ENCODE measurements around the gene ZMYND8.
"Not testable (repeated sequence)": the region's sequence is repeated elsewhere in the genome, so short reads cannot be mapped to it uniquely, and the experiment has no call there.

Gene ZMYND8

DNA sequence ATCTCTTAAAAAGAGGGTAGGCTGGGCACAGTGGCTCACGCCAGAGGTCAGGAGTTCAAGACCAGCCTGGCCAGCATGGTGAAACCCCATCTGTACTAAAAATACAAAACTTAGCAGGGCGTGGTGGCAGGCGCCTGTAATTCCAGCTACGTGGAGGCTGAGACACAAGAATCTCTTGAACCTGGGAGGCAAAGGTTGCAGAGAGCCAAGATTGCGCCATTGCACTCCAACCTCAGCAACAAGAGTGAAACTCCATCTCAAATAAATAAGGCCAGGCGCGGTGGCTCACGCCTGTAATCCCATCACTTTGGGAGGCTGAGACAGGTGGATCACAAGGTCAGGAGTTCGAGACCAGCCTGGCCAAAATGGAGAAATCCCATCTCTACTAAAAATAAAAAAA is 48.9 kb downstream of the ZMYND8 start:
- not testable (repeated sequence) for DNase-seq

DNA sequence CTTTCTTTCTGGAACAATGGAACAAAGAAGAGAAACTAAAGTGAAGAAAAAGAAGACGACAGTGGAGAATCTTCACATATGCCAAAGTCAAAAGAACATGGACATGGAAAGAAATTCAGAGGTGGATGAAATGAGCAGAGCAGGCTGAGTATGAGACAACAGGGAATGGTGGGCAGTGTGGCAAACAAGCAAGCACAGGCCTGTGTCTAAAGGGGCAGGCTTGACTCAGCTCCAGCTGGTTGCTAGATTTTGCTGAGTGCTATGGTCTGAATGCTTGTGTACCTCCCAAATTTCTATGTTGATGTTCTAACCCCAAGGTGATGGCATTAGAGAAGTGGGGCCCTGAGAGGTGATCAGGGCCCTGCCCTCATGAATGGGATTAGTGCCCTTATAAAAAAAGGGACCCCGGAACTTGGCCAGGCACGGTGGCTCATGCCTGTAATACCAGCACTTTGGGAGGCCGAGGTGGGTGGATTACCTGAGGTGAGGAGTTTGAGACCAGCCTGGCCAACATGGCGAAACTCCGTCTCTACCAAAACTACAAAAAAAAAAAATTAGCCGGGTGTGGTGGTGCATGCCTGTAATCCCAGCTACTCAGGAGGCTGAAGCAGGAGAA is 49.6 kb downstream of the ZMYND8 start:
- no peak for DNase-seq

DNA sequence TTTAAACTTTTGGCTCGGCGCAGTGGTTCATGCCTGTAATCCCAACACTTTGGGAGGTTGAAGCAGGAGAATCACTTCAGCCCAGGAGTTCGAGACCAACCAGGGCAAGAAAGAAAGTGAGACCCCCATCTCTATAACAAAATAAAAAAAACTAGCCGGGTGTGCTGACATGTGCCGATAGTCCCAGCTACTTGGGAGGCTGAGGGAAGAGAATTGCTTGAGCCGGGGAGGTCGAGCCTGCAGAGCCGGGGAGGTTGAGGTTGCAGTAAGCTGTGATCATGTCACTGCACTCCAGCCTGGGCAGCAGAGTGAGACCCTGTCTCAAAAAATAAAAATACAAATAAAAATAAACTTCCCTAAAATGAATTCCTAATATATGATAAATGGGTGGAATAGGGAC is 50.4 kb downstream of the ZMYND8 start:
- DNase-seq: no peak

DNA sequence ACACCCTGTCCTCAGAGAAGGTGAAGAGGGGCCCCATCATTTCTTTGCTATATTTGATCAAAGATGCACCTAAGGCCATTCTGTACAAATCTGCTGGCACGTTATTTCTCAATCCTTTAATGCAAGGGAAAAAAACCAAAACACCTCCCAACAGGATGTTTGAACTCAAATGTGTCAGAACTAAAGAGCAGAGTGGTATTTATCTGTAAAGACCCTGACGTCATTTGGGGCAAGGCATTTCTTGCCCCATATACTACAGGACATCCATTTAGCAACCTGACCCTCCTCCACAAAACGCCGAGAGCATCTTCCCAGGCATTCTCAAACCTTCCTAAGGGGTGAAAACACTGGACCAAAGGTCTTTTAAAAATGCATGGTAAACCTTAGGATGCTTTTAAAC is 50.8 kb downstream of the ZMYND8 start:
- no peak for DNase-seq

DNA sequence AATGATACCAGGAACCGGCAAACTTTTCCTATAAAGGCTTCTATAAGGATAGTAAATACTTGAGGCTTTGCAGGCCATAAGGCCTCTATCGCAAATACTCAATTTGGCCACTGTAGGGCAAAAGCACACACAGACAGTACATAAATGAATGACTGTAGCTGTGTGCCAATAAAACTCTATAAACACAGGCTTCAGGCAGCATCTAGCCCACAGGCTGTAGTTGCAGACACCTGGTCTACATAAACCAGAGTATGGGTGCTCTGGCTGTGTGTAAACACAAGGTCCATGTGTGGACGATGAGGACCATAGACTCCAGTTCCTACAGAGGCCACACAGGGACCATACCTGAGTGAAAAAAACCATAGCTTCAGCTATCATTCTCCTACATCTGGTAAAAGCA is 52.2 kb downstream of the ZMYND8 start:
- DNase-seq: no peak

DNA sequence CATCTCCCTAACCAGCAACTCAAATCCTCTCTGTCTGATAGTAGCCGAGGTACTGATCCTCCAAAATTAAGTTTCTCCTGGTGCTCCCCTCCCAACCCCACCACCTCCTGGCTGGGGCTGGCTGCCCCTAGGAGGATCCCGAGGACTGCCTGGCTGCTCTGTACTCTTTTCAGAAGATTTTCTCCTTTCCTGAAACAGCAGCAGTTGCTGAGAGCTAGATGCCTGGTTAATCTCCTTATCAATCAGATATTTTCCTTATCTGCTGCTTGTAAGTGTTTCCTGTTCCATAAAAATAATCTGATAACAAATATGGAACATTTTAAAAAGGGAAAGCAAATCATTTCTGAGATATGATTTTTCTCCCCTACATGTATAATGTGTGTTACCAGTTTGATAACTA is 52.8 kb downstream of the ZMYND8 start:
- DNase-seq: no peak

DNA sequence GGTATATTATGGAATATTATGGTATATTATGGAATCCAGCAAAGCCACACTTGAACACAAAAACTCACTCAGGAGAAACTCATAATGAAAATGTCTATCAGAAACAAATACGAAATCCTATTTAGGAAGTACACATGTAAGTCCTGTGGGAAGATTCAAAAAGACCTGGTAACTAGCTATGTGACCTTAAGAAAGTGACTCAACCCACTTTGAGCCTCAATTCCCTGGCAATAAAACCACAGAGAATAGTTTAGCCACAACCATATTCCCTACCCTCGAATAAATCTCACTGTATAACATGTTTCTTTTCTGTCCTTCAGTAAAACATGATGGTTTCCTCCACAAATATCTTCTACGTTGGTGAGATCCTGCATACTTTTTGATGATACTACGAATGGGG is 56.4 kb downstream of the ZMYND8 start:
- DNase-seq: no peak

DNA sequence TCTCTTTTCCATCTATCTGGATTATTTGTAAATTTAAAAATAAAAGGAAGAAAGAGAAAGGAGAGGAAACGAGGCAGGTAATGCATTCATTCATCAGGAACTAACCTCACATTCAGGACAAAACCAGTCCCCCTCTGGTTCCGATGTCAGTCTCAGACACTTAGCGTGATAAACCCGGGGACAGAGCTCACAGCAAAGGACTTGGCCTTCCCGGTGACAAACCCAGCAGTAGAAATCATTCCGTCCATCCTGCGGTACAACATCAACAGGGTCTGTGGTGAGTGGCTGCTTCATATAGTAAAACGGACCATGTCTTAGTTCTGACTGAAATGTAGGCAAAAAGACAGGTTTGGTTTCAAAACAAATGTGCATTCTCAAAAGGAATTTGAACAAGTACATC is 57.9 kb downstream of the ZMYND8 start:
- DNase-seq: no peak

DNA sequence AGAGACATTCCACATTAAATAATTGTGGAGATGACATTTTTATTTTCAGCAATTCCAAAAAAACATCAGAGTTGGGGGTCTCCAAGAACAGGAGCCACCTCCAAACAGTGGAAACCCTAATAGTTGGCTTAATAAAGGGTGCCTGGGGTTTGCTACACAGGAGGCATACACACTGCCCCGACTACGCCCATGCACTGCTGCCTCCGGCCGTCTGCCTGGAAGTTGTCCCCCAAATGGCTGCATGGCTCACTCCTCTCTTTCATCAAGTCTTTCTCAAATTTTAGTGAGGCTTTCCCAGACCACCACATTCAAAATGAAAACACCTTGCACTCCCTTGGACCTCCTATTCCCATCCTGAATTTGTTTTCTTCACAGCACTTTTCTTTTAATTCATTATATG is 58.8 kb downstream of the ZMYND8 start:
- no peak for DNase-seq

DNA sequence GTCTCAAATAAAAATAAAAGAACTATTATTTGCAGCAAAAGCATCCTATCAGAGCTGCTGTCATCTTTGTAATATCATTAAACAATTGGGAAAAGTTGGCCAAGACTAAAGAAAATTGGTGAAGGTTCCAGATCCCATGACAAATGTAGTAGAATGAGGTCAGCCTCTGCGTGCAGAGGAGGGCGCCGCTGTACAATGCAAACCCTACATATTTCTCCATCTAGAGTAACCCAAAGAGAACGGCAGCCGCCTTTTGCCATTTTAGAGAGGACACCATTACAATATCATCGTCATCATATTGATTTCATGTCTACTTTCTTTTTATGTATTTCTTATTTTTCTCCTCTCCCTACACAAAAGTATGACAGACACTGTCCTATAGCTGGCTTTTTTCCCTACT is 59.5 kb downstream of the ZMYND8 start:
- DNase-seq: no peak

DNA sequence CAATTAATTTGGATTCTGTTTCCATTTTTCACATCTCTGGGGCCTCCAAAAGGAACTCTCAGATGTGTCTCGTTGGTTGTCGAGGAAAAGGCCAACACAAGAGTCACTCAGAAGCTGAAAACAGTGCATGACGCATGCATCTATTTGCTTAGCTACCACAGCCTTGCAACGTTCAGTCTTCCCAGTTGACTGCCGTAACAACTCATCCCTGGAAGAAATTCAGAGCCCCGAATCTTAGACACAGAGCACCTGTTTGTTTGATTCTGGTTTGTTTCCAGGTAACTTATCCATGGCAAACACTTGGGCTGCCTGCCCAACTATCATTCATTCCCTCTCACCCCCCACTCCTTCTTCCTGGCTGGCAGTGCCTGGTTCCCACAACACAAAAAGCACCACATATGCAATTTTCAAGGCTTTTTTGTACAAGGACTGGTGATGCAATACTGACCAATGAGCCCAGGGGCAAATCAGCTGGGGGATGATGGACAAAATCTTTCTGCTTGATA is 60.5 kb downstream of the ZMYND8 start:
- no peak for DNase-seq

DNA sequence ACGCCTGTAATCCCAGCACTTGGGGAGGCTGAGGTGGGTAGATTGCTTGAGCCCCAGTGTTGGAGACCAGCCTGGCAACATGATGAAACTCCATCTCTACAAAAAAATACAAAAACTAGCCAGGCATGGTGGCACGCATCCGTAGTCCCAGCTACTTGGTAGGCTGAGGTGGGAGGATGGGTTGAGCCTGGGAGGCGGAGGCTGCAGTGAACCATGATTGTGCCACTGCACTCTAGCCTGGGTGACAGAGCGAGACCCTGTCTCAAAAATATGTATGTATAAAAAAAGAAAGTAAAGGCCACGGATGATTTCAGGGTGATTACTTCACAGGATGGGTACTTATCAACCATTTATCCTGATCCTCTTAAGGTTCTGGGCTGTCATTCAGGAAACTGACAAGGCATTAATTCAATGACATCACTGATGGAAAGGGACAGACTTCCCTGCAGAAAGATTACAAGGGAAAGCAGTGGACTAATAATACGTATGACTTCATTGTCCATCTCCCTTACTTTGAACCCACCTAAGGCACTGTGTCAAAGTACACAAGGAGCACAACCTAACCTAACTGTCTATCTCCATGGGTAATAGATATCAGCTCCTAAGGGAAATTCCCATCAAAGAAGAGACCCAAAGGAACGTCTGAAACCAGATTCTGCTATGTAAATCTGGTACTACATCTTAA is 61.2 kb downstream of the ZMYND8 start:
- no peak for DNase-seq

DNA sequence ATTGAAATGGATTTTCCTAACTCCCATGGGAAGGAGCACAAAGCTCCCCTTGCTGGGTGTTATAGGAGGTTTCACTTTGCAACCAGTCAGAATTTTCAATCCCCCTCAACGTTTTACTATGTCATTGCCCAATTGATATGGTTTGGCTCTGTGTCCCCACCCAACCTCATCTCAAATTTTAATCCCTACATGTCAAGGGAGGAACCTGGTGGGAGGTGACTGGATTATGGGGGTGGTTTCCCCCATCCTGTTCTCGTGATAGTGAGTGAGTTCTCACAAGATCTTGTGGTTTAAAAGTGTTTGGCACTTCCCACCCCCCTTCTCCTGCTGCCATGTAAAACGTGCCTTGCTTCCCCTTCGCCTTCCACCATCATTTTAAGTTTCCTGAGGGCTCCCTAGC is 62.9 kb downstream of the ZMYND8 start:
- no peak for DNase-seq

DNA sequence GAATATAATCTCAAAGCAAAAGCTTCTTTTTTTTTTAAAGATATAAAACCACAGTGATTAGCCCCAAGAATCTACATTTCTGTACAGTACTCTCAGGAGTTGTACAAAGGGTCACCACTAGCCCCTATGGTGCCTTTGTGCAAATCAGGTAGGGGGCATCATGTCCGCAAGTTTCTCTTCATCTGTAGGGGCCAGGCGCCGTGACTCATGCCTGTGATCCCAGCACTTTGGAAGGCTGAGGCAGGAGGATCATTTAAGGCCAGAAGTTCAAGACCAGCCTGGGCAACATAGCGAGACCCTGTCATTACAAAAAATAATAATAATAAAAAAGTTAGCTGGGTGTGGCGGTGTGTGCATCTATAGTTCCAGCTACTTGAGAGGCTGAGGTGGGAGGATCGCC is 63.9 kb downstream of the ZMYND8 start:
- DNase-seq: no peak

DNA sequence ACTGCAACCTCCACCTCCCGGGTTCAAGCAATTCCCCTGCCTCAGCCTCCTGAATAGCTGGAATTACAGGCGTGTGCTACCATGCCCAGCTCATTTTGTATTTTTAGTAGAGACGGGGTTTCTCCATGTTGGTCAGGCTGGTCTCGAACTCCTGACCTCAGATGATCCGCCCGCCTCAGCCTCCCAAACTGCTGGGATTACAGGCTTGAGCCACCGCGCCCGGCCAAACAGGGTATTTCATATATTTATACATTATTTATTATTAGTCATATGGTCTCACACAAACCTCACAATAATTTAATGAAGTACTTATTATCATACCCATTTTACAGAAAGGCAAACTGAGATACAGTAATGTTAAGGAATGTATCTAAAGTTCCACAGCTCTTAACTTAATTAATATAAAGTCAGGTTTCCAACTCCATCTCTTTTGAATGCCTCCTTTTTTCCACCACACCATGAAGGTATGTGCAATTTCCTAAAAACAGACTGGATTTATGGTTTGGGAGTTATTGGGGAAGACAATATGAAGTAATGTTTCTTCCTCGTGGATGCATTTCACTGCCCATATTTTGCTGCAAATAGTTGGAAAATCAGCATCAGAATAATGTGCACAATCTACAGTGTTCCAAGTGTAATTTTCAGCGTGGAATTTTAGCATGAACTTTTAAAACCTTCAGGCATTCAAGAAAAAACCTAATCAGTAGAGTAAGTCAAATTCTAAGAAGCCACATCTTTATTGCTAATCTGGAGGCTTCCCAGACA is 65.7 kb downstream of the ZMYND8 start:
- DNase-seq: no peak

DNA sequence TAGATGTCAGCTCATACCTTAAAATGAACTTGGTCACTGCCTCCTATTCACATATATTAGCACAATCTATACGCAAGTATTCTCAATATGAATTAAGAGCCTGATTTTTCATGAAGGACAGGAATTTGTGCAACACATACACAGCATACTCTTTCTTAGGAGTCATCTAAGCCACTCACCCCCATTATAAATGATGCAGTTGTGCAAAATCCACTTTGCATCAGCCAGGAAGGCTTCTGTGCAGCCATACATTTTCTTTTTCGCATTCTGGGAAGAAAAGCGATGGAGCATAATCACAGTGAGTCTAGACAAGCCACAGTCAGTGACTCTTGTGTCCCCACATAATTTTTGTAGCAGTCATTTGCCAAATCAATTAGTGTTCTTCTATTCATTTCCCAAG is 66.5 kb downstream of the ZMYND8 start:
- DNase-seq: no peak

DNA sequence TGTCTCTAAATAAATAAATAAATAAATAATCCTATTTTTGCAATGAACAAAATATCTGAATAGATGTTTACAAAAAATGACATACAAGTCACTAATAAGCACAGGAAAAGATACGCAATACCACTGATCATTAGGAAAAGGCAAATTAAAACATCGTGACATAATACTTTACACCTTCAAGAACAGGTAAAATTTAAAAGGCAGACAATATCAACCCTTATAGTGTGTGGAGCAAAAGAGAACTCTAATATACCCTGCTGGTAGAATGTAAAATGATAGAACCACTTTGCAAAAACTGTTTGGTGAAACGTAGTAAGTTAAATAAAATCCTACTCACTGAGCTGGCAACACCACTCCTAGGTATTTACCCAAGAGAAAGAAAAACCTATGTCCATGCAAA is 67.4 kb downstream of the ZMYND8 start:
- no peak for DNase-seq

DNA sequence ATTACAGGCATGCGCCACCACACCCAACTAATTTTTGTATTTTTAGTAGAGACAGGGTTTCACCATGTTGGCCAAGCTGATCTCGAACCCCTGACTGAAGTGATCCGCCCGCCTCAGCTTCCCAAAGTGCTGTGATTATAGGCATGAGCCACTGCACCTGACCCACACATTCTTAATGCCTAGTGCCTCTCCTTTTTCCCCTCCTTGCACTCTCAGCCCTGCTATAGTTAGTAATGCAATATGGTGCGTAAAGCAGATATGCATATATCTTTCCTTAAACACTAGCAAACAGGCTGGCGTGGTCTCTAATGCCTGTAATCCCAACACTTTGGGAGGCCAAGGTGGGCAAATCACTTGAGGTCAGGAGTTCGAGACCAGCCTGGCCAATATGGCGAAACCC is 68.0 kb downstream of the ZMYND8 start:
- not testable (repeated sequence) for DNase-seq

DNA sequence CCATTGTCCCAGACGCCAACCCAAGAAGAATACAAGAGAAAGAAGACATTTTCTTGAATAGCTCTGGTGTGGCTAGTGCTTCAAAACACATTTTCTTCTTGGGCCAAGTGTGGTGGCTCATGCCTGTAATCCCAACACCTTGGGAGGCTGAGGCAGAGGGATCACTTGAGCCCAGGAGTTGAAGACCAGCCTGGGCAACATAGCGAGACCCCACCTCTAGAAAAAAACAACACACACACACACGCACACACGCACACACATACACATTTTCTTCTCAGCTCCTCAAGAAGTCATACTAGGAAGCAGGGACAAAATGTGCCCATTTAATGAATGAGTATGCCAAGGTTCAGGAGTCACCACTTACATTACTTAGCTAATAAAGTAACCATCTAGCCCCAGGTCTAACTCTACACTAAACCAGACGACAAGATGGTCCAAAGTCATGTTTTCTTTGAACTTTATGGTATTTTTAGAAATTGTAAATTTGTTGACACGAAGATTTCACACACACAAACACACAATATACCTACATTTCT is 68.8 kb downstream of the ZMYND8 start:
- no peak for DNase-seq

DNA sequence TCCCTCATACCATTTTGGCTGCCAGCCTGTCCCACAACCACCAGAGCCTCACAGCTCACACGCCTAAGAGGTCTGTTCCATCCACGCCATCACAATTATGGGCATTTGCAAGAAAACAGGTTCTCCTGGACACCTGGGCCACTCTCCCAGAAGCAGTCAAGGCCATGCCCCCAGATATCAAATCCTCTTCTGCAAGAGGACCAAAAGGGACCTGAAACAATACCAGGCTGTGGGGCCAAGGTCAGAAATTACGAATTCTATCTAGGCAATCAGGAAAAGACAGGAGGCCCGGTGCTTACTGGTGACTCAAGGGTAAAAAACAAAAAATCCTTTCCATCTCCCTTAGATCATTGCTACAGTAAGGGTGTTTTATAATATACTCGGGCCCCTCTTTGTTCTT is 69.8 kb downstream of the ZMYND8 start:
- no peak for DNase-seq

DNA sequence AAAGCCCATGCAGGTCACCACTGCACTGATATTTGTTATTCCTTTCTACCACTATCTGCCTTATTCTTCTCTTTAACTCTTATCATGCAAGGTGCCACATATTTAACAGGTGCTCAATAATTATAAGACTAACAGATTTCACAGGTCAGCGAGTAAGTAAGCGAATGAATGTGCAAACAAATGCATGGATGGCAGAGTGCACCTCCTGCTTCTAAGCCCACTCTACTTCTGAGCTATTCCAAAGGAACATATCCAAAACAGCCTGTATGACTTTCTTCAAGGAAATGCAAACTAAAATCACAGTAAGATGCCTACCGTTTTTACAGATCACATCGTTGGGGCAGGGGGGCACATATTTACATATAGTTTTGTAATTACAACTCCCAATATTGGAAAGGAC is 71.3 kb downstream of the ZMYND8 start:
- no peak for DNase-seq

DNA sequence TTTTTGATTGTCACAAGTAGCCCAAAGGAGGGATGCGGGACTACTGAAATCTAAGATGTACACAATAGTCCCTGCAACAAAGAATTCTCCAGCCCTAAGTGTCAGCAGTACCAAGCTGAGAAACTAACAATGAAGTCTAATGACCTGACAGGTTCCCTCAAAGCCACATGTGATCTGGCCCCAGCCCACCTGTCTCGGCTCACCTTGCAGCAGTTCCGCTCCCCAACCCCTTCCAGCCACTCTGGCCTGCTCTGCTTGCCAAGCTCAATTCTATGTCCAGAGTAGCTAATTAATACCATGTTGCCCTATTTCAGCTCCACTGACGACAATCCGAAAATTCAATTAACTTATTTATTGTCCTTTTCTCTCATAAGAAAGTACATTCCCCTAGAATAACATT is 72.1 kb downstream of the ZMYND8 start:
- DNase-seq: no peak

DNA sequence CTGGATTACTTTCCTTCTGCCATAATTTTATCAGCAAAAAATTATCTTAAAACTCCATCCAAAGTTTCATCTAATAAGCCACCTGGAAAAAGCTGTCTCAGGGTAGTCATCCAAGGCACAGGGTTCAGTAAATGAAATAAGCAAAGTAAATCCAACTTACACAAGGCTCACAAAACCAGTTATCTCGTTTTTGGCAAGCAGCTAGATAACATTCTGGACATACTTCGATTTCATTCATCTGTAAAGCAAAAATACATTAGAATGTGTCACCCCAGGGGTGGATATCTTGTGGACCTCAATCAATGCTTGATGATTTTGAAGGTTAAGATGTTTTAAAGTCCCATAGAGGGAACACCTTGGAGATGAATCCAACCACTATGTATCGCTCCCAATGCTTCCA is 73.1 kb downstream of the ZMYND8 start:
- no peak for DNase-seq

DNA sequence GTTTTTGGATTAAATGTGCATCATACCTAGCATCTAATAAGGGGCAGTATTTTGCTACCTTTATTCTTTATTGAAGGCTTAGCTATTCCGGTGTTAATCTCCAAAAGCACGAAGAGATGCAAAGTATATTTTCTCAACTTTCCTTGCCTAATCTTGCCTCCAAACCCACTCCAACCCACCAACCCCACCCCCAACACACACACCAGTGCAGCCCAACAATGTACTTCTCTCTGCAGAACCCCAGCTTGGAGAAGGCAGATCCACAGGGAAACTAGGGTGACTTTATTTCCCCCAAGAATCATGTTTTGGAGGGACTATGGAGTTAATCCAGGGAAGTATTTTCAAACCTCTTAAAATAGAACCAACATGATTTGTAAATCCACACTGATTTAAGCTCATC is 73.6 kb downstream of the ZMYND8 start:
- DNase-seq: no peak

All from NCI-H526 treated with DMSO at 0.1 percent for 48 hours (cell line).